ENCODE data around the gene CDYL2. TPM values are rescaled to one million over a fixed set of nuclear protein-coding genes. Genes with fewer than 3 reads are reported as not detected.
A peak's percentile ranks its signal among the peaks of the same experiment; 100 is the strongest.
"Not testable (repeated sequence)": the region's sequence is repeated elsewhere in the genome, so short reads cannot be mapped to it uniquely, and the experiment has no call there.

The CDYL2 gene
- total RNA-seq, 1 donor from 2014 or later: 9.4 TPM

GRCh38 chr16:80680839-80681238 is 123.6 kb downstream of the CDYL2 start:
- no peak for FAIRE-seq
- peak in 1 of 2 donors; percentile 22 for DNase-seq (ENCODE audit: low spot score in 2 of 2)

DNA sequence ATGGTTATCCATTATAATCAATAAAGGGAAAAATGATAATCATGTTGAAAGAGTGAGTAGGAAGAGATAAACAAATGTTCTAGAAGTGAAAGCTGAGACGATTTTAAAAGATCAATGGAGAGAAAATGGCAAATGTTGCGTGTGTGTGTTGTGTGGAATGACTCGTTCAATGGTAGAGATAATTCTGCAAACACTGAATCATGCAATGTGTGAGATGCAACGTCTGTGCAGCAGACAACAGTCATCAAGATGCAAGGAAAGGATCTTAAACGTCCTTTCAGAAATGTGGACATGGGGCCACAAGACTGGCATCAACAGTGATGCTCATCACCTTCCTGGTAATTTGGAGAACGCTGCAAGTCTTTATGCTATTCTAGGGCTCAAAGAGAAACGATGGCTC is 124.4 kb downstream of the CDYL2 start:
- no peak for FAIRE-seq

DNA sequence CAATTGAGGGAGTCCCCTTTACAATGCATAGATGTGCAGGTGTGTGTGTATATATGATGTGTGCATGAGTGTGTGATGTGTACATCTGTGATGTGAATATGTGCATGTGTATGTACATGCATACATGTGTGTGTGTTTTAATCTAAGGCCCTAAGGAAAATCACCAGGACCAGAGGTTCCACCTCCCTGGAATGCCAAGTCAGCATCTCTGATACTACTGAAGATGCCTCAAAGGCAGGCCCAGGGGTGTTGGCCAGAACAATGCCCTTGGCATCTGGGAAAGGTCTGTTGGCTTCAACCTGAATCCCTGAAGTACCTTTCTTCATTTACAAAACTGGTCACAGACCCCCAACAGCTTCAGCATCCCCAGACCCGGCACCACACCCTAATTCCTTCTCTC is 129.5 kb downstream of the CDYL2 start:
- FAIRE-seq (no peak), DNase-seq (ENCODE audit: low spot score in 2 of 2) (no peak)

More for the DNA sequence above, 124.4 kb downstream of the CDYL2 start:
- DNase-seq (ENCODE audit: low spot score in 2 of 2): no peak

DNA sequence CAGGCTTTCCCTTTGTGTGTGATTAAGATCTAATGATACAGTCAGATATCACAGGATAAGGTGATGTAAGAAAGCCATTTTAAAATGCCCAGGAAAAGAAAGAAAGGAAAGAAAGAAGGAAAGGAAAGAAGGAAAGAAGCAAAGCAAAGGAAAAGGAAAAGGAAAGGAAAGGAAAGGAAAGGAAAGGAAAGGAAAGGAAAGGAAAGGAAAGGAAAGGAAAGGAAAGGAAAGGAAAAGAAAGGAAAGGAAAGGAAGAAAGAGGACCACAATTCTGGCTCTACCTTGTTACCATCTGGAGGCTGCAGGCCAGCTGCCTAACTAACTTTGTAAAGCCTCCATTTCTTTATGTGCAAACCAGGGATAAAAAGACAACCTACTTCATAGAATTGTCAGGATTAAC is 132.0 kb downstream of the CDYL2 start:
- DNase-seq (ENCODE audit: low spot score in 2 of 2) (no peak), FAIRE-seq (no peak)

DNA sequence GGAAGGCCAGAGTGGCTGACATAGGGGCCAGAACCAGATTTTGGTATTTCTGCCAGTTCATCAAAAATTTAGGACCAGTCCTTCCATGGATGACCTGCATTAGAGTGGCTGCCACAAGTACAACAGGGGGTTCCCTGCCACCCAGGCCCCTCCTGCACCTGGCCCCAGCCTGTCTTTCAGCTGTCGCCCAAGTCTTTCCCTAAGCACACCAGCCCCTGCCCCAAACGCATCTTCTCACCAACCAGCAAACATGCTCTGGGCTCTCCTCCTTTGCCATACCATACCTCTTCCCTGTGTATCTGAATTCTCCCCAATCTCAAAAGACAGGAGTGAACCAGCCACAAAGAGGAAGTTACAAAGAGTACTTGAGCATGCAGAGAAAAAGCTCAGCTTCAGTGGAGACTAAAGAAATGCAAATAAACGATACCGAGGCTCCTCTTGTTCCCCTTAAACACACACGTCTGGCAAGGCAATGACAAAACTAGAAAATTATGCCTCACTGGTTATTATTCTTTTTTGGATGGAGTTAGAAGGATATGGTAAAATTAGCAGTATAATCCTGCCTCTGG is 133.0 kb downstream of the CDYL2 start:
- no peak for FAIRE-seq
- no peak for DNase-seq (ENCODE audit: low spot score in 2 of 2)

- FAIRE-seq: no peak
- DNase-seq (ENCODE audit: low spot score in 2 of 2): no peak
Observed at GRCh38 chr16:80670170-80670865, 134.1 kb downstream of the CDYL2 start.

GRCh38 chr16:80669673-80670072 is 134.7 kb downstream of the CDYL2 start:
- FAIRE-seq: no peak
- DNase-seq (ENCODE audit: low spot score in 2 of 2): no peak

DNA sequence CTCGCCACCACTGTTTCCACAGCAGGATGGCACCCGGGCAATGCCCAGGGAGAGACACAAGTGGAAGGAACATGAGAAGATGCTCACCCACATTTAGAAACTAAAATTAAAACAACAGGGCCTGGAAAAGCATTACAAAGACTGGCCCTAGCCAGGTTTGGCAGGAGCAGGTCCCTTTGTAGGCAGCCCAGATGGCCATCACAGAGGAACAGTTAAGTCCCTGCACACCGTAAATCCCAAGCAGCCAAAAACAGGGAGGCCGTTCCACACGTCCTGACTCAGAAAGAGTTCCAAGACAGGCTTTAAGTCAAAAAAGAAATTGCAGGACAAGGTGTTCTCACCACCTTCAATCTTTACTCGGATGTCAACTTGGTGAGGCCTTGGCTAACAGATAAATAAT is 136.5 kb downstream of the CDYL2 start:
- DNase-seq (ENCODE audit: low spot score in 2 of 2) (no peak), FAIRE-seq (no peak)

DNA sequence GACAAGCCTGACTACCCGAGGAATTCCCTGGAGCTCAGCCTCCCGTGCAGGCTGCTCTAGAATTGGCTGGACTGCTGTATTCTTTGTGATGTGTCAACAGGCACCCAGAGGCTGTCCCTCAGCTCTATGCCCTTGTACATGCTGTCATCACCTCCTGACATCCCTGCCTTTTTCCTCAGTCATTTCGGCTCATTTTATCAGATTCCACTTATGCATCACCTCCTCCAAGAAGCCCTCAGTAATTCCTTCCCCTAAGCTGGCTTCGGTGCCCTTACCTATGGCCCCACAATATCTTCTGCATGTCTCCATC is 137.2 kb downstream of the CDYL2 start:
- DNase-seq (ENCODE audit: low spot score in 2 of 2) (no peak), FAIRE-seq (no peak)

DNA sequence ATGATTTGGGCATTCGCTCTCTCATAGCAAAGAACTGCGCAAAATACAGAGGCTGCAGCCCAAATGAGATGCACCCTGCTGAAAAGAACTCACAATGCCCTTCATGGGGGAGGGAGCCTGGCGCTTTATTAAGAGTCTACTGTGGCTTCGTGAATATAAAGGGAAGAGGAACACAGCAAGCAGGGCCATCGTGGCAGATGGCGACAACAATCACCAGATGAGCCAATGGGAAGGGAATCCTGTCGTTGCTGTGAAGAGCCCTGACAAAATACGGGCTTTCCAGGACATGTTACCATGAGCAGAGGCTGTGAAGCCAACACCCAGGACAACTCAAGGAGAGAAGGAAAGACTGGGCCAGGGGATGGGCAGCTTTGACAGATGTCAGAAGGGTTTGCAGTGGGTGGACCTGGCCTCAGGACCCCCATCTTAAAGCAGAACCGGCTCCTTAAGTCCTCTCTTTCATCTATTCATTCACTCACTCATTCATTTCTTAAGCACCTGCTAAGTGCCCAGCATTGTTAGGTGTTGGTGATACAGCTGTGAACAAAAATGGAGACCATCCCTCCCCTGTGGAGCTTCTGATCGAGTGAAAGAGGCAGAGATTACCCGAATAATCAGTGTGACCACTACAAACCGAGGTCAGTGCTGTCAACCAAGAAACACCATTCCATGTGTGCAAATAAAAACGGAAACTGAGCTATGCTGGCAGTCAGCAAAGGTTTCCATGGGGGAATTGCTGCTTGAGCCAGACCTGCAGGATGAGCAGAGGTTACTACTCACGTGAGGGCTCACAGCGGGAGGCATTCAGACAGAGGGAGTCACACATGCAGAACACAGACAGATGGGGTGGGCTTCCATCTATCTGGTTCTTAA is 137.8 kb downstream of the CDYL2 start:
- DNase-seq (ENCODE audit: low spot score in 2 of 2) (no peak), FAIRE-seq (no peak)

GRCh38 chr16:80665356-80665755 is 139.0 kb downstream of the CDYL2 start:
- no peak for DNase-seq (ENCODE audit: low spot score in 2 of 2)
- FAIRE-seq: no peak

DNA sequence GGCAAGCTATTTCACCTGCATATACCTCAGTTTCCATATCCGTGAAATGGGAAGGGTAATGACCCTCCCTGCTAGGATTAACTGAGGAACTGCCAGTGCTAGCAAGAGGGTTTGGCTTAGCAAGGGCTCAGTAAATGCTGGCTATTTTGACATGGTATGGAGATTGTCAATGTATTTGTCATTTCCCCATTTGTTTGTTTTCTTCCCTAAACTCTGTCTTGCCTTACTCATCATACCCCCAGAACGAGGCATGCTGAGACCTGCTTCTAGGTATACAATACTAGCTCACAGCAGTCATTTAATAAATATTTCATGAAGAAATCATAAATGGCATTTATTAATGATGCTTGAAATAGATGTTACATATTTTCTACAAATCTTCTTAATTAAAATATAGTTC is 139.6 kb downstream of the CDYL2 start:
- FAIRE-seq (no peak), DNase-seq (ENCODE audit: low spot score in 2 of 2) (no peak)

DNA sequence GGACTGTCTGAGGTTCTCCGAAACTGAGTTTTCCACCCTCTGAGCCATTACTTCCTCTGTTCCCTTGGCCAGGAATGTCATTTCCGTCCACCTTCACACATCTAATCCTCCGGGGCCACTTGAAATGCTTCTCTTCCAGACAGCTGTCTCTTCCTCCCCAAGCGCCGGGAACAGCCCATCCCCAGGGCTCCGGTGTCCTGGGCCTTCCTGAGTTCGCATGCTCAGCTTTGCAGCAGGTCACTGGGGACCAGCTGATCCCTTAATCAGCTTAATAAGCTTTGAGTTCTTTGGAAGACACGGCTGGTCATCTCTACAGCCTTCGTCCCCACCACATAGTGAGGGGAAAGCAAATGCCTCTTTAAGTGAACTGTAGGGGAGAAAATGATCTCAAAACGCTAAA is 140.2 kb downstream of the CDYL2 start:
- DNase-seq (ENCODE audit: low spot score in 2 of 2): no peak

DNA sequence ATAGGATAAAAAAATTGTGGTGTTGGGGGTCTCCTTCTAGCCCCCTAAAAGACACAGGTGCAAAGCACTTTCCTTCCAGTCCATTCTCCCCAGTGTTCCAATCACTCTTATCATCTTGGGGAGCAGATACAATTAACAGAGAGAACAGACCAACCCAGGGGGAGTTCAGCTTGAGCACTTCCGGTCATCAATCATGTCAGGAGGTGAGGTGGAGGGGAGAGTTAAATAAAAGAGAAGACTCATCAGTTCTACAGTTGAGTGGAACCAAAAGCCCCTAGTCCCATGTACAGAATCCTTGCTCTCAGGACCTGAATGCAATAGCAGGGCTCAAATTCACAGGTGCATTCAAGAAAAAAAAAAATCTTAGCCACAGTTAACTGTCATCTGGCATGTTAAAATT is 141.3 kb downstream of the CDYL2 start:
- FAIRE-seq: no peak
- DNase-seq (ENCODE audit: low spot score in 2 of 2): no peak

More for the DNA sequence above, 140.2 kb downstream of the CDYL2 start:
- FAIRE-seq: no peak

DNA sequence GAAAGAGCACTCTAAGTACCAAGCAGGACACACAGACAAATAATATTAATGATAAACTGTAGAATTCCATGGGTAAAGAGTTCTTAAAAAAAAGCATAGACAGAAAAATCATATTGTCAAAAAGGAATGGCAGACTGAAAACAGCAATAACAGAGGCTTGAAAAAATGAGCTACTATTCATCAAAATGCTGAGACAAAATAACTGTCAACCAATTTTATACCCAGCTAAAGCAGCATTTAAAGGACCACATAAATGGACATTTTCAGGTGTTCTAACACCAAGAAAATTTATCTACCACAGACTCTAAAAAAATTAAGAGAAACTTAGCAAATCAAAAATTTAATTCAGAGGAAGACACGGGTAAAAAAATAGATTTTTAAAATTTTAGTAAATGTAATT is 144.5 kb downstream of the CDYL2 start:
- no peak for FAIRE-seq
- no peak for DNase-seq (ENCODE audit: low spot score in 2 of 2)

- DNase-seq (ENCODE audit: low spot score in 2 of 2): no peak
- no peak for FAIRE-seq
Observed at GRCh38 chr16:80656711-80657150, 147.7 kb downstream of the CDYL2 start.

GRCh38 chr16:80656161-80656560 is 148.2 kb downstream of the CDYL2 start:
- no peak for DNase-seq (ENCODE audit: low spot score in 2 of 2)
- no peak for FAIRE-seq

GRCh38 chr16:80655751-80656150 is 148.6 kb downstream of the CDYL2 start:
- no peak for DNase-seq (ENCODE audit: low spot score in 2 of 2)
- no peak for FAIRE-seq

GRCh38 chr16:80654094-80654862 is 150.1 kb downstream of the CDYL2 start:
- DNase-seq (ENCODE audit: low spot score in 2 of 2): no peak
- FAIRE-seq: no peak

- FAIRE-seq (no peak), DNase-seq (ENCODE audit: low spot score in 2 of 2) (no peak)
Observed at GRCh38 chr16:80652441-80652840, 152.0 kb downstream of the CDYL2 start.

DNA sequence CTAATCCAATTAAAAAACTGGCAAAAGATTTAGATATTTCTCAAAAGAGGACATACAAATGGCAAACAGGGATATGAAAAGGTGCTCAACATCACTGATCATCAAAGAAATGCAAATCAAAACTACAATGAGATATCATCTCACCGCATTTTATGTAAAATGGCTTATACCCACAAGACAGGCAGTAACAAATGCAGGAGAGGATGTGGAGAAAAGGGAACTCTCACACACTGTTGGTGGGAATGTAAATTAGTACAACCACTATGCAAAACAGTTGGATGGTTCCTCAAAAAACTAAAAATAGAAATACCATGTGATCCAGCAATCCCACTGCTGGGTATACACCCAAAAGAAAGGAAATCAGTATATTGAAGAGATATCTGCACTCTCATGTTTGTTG is 154.1 kb downstream of the CDYL2 start:
- not testable (repeated sequence) for DNase-seq (ENCODE audit: low spot score in 2 of 2); FAIRE-seq
